GM12878 (cell line): ENCODE measurements around the gene SCTR. TPM values are rescaled to one million over a fixed set of nuclear protein-coding genes. Genes with fewer than 3 reads are reported as not detected.

Experiments
- ATAC-seq: fragments of 200-7000 bp; cut with Tn5 transposase; 3 replicates; pipeline ENCODE4 v1.9.1; 2020; ENCODE audit warnings: mild to moderate bottlenecking, moderate library complexity
- BruUV-seq: library from RNA; stranded (reverse); fragments of 400-500 nt; replicated peaks from 2 replicates; lab custom pipeline; 2021; lab: Mats Ljungman, UMichigan
- CTCF ChIA-PET: fragments of 300-600 bp; sonication (Branson Sonifier 250); formaldehyde crosslinking; extraction: SDS; loops from one replicate; lab custom pipeline; 2021; ENCODE audit warnings: inconsistent platforms; lab: Yijun Ruan, JAX
- POLR2A ChIA-PET: fragments of 350-600 bp; formaldehyde crosslinking; extraction: SDS; loops from one replicate; lab custom pipeline; 2021; ENCODE audit warnings: inconsistent platforms; lab: Charles Lee
- RAD21 ChIA-PET: fragments of 300-600 bp; sonication (Branson Sonifier 250); formaldehyde crosslinking; loops from one replicate; lab custom pipeline; 2023; ENCODE audit warnings: antibody characterized with exemption; ENCODE audit not compliant: unreplicated experiment; lab: Charles Lee
- SMC1A ChIA-PET: fragments of 300-600 bp; sonication (Branson Sonifier 250); formaldehyde crosslinking; loops from one replicate; lab custom pipeline; 2023; ENCODE audit not compliant: unreplicated experiment, uncharacterized antibody; lab: Charles Lee
- DNase-seq: peaks from one replicate; pipeline ENCODE4 v3.0.0-alpha.2; 2011; ENCODE audit warnings: low read depth, low spot score
- FAIRE-seq: peaks from 3 replicates; lab custom pipeline; 2011; peaks lifted over from hg19 to GRCh38; lab: Jason Lieb, UNC
- H2AFZ ChIP-seq: 2 replicates; pipeline ENCODE4 v1.6.0; 2011; ENCODE audit warnings: low read depth, low read length, control low read depth; ENCODE audit not compliant: control insufficient read depth
- H3K27ac ChIP-seq: 2 replicates; pipeline ENCODE4 v1.5.1; 2011; ENCODE audit warnings: control low read depth; ENCODE audit not compliant: control insufficient read depth, insufficient read depth
- H3K27me3 ChIP-seq, 2 experiments: replicated peaks in 1 of 2; 2 replicates each; pipeline versions ENCODE4 v1.6.0 to v1.6.1; 2011; ENCODE audit warnings: low read length in 1 of 2; ENCODE audit not compliant: control insufficient read depth in 2 of 2, insufficient read depth in 2 of 2
- H3K36me3 ChIP-seq, 2 experiments: 2 replicates each; pipeline ENCODE4 v1.5.1; 2011; ENCODE audit warnings: low read length in 1 of 2; ENCODE audit not compliant: control insufficient read depth in 2 of 2, insufficient read depth in 2 of 2
- H3K4me1 ChIP-seq: 2 replicates; pipeline ENCODE4 v1.6.1; 2011; ENCODE audit warnings: mild to moderate bottlenecking, low read length, moderate library complexity, mixed read lengths; ENCODE audit not compliant: control insufficient read depth, insufficient read depth
- H3K4me2 ChIP-seq: 2 replicates; pipeline ENCODE4 v1.6.0; 2011; ENCODE audit warnings: control low read depth; ENCODE audit not compliant: control insufficient read depth, insufficient read depth
- H3K4me3 ChIP-seq: fragments of 200-600 bp; sonication (generic); 2 replicates; pipeline ENCODE4 v1.5.1; 2016
- H3K79me2 ChIP-seq: 2 replicates; pipeline ENCODE4 v1.6.0; 2011; ENCODE audit warnings: low read length; ENCODE audit not compliant: control insufficient read depth, insufficient read depth
- H3K9ac ChIP-seq: 2 replicates; pipeline ENCODE4 v1.8.0; 2011; ENCODE audit warnings: low read length, control low read depth, mixed read lengths; ENCODE audit not compliant: control insufficient read depth, insufficient read depth
- H3K9me3 ChIP-seq: replicated peaks from 3 replicates; pipeline ENCODE4 v1.5.1; 2011; ENCODE audit warnings: mild to moderate bottlenecking, low read length; ENCODE audit not compliant: control insufficient read depth, insufficient read depth
- H4K20me1 ChIP-seq: 2 replicates; pipeline ENCODE4 v1.6.0; 2011; ENCODE audit not compliant: control insufficient read depth, insufficient read depth
- ASH2L ChIP-seq: fragments of 300-600, 200-600 bp; sonication (generic); IDR thresholded peaks from 2 replicates; pipeline ENCODE4 v1.6.1; 2017; ENCODE audit warnings: low read depth, mild to moderate bottlenecking, borderline replicate concordance
- CEBPB ChIP-seq, 2 experiments: fragments of 150-350 bp in 1 of 2; IDR thresholded peaks; 2 replicates each; pipeline ENCODE4 v1.6.1; 2012 to 2014; ENCODE audit warnings: low read depth in 2 of 2, low read length in 2 of 2, borderline replicate concordance in 1 of 2, inconsistent platforms in 1 of 2
- IRF5 ChIP-seq: fragments of 450-650 bp; IDR thresholded peaks from 2 replicates; pipeline ENCODE4 v1.6.1; 2017; ENCODE audit warnings: borderline replicate concordance
- KDM1A ChIP-seq: fragments of 200-600 bp; sonication (generic); IDR thresholded peaks from 2 replicates; pipeline ENCODE4 v1.6.1; 2016; ENCODE audit warnings: borderline replicate concordance
- PKNOX1 ChIP-seq: fragments of 450-650 bp; IDR thresholded peaks from 2 replicates; pipeline ENCODE4 v1.6.1; 2016; ENCODE audit warnings: mild to moderate bottlenecking
- PML ChIP-seq: IDR thresholded peaks from 2 replicates; pipeline ENCODE4 v1.6.1; 2012; ENCODE audit warnings: low read length, inconsistent platforms
- POLR2A ChIP-seq: IDR thresholded peaks from 2 replicates; pipeline ENCODE4 v1.6.1; 2011; ENCODE audit warnings: low read depth, mild to moderate bottlenecking, low read length
- RB1 ChIP-seq: fragments of 450-650 bp; formaldehyde crosslinking; IDR thresholded peaks from 2 replicates; pipeline ENCODE4 v1.6.1; 2017; ENCODE audit warnings: mild to moderate bottlenecking, borderline replicate concordance
- TBL1XR1 ChIP-seq: IDR thresholded peaks from 2 replicates; pipeline ENCODE4 v1.6.1; 2012; ENCODE audit warnings: low read depth, low read length, improper control_type of control experiment
- ZBTB33 ChIP-seq: fragments of 450-650 bp; IDR thresholded peaks from 2 replicates; pipeline ENCODE4 v1.6.1; 2017; ENCODE audit warnings: mild to moderate bottlenecking
- WGBS: methylation state at CpG from one replicate; pipeline ENCODE4 v1.1.6; 2016; ENCODE audit warnings: low lambda C conversion rate; ENCODE audit not compliant: insufficient replicate concordance, insufficient coverage; ENCODE audit errors: missing lambda C conversion rate; 5-methylcytosine and 5-hydroxymethylcytosine counted together
- in situ Hi-C: fragments of 300-500 bp; cut with MboI; formaldehyde crosslinking; loops from 9 replicates; pipeline ENCODE4 v1.14.3; 2018; ENCODE audit warnings: mixed read lengths
- intact Hi-C: fragments of 100-400 bp; cut with micrococcal nuclease; formaldehyde crosslinking; loops from one replicate; pipeline ENCODE4 v1.14.2; 2022; ENCODE audit not compliant: unreplicated experiment
- polyA plus RNA-seq, 11 experiments: library from polyadenylated mRNA; depleted of rRNA in 4 of 11; unstranded in 6 of 11; stranded (reverse) in 5 of 11; fragments of >200 nt; fragmentation: Nextera tagmentation in 4 of 11; fragmentation: Illumina TruSeq in 1 of 11; extraction: Ambion mirVana in 4 of 11; extraction: Trizol in 1 of 11; gene quantifications; 1 replicate in 1 of 11; 2 replicates in 10 of 11; pipeline versions ENCODE4 v1.2.1 to v1.2.3, GENCODE V29; 2011 to 2016; ENCODE audit warnings: inconsistent platforms in 2 of 11, missing spikeins in 2 of 11, low read depth in 1 of 11
- total RNA-seq, 4 experiments: library from RNA; depleted of rRNA in 3 of 4; stranded (reverse); fragments of >200 nt in 3 of 4; fragmentation: Illumina TruSeq in 1 of 4; extraction: Trizol in 1 of 4; gene quantifications; 2 replicates each; pipeline versions ENCODE4 v1.2.1 to v1.2.3, GENCODE V29; 2013 to 2021

Gene SCTR
- total and polyA plus RNA-seq, 10 of the 15 experiments (the other 5 are each of a cell fraction or from before 2014, with no cell fraction given): 0.26 TPM; not detected in 9

GRCh38 chr2:119478978-119479295 is 45.3 kb downstream of the SCTR start:
- Histone ChIP-seq H3K9ac (no peak overlapping the region), H2AFZ (no peak overlapping the region), H3K79me2 (no peaks in the 10 kb centered on the region), H4K20me1 (no peaks in the 10 kb centered on the region), H3K4me2 (no peak overlapping the region), H3K36me3 (no peaks in the 10 kb centered on the region), H3K27ac (no peak overlapping the region), H3K27me3 (no peaks in the 10 kb centered on the region), H3K9me3 (no peaks in the 10 kb centered on the region), H3K4me1 (no peaks in the 10 kb centered on the region), H3K4me3 (no peak overlapping the region)
- no peak for FAIRE-seq
- in situ Hi-C loops (no loop called here), intact Hi-C loops (loop anchor here (5.0 kb wide), 2 partner anchors 167 to 597 kb away; no protein-coding TSS in a partner anchor)
- ChIA-PET SMC1A (interaction anchor here (1.4 to 7.8 kb wide), 5 partner anchors 17 to 75 kb away, joined by 3 to 62 read pairs (median 5); no protein-coding TSS in a partner anchor), POLR2A (no interaction called here), CTCF (interaction anchor here (0.6 to 9.2 kb wide), 9 partner anchors 8 to 759 kb away, joined by 3 to 187 read pairs (median 4); partner anchors contain the start of gene TMEM177), RAD21 (interaction anchor here (0.6 to 3.0 kb wide), 3 partner anchors 15 to 69 kb away, joined by 3 to 13 read pairs (median 7); no protein-coding TSS in a partner anchor)
- TF ChIP-seq POLR2A (no peak), PKNOX1 (no peak), TBL1XR1 (no peak), CEBPB (IDR thresholded peaks at IDR 0.05; ENCODE audit: borderline replicate concordance in 1 of 2, low read depth in 2 of 2, low read length in 2 of 2) (no peak), ZBTB33 (no peak), KDM1A (no peak), ASH2L (no peak), PML (no peak), RB1 (no peak), IRF5 (no peak)
- BruUV-seq: no TSS peak
- DNase-seq: no peak
- no peak for ATAC-seq
- 18% methylated on average over 3 of the region's 3 CpGs for WGBS
